Measurements from ENCODE around the gene MMEL1.

DNA sequence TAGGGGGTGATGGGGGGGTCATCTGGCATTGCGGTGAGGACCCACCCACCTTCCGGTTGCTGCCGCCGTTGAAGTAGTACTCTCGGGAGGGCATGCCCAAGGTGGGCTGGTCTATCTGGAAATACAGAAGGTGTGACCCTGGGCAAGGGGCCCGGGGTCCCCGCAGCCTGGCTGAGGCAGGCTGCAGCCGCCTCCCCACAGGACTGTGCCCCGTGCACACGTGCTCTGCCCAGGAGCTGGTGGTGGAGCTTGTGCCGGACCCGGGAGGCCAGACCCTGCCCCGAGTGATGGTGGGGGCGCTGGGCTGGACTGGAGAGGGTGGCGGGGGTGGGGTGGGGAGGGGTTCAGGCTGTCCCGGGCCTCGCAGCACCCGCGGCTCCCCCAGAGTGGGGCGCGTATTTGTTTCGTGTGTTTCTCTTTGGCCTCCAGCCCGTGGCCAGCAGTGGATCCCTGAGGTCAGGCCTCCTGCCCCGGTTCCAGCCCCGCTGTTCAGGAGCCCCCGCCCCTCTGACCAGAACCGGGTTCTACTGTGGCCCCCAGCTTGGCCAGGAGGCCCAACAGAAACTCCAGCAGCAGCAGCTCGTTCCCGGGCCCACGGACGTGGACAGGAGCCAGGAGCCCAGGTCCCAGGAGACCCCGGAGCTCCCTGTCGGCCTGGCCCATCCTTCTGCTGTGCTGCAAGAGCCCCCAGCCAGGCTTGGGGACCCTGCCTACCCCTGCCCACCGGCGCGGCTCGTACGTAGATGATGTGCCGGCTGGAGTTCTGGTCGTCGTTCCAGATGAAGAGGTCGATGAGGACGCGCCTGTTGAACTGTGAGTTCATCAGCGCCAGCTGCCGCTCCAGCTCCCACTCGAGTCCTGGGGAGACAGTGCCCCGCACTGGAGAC is 27.1 kb downstream of the MMEL1 start:
- TF ChIP-seq POLR2A (IDR thresholded peaks at IDR 0.05) (no peak), POLR2AphosphoS5 (IDR thresholded peaks at IDR 0.05) (no peak), EP300 (IDR thresholded peaks at IDR 0.05) (no peak)
- TF ChIP-seq, protein P1, sequence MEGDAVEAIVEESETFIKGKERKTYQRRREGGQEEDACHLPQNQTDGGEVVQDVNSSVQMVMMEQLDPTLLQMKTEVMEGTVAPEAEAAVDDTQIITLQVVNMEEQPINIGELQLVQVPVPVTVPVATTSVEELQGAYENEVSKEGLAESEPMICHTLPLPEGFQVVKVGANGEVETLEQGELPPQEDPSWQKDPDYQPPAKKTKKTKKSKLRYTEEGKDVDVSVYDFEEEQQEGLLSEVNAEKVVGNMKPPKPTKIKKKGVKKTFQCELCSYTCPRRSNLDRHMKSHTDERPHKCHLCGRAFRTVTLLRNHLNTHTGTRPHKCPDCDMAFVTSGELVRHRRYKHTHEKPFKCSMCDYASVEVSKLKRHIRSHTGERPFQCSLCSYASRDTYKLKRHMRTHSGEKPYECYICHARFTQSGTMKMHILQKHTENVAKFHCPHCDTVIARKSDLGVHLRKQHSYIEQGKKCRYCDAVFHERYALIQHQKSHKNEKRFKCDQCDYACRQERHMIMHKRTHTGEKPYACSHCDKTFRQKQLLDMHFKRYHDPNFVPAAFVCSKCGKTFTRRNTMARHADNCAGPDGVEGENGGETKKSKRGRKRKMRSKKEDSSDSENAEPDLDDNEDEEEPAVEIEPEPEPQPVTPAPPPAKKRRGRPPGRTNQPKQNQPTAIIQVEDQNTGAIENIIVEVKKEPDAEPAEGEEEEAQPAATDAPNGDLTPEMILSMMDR (IDR thresholded peaks at IDR 0.05) = no peak
